ENCODE measurements around the gene ADAMTS13.

The ADAMTS13 gene

DNA sequence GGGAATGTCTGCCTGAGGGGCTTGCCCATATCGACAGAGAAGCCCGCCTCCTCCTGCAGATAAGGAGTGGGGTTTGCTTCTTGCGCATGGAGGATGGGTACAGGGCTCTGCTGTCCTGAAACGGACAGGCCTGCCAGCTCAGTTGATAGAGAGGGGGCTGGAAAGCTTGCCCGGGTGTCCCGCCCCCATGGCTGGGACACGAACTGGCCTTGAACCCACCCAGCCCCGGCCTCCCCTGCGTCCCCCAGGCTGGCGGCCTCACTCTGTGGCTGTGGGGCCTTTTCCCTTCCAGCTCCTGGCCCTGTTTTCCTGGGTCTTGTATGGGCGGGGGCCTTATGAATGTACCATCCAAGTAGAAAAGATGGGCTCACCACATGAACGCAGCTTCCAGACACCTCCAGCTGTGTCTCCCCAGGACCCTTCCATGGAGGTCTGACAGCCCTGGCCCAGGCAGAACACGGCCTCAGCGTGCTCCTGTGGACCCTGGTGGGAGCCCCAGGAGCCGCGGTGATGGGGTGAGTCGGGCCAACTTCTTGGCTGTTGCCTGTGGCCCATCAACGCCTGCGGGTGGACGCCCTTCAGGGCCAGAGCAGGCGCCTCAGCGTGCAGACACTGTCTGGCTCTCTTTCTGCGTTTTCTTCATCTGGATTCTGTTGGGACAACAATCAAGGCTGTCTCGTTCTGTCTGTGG, 72.6 kb downstream of the ADAMTS13 start:
- Mint-ChIP-seq H3K9me3 (no peaks in the 10 kb centered on the region), H3K4me3 (no peak overlapping the region), H3K27me3 (peaks cover 18% of the 10 kb centered on the region), H3K36me3 (no peaks in the 10 kb centered on the region), H3K4me1 (peaks cover 2% of the 10 kb centered on the region), H3K27ac (no peak overlapping the region)
- DNase-seq (ENCODE audit: low spot score in 2 of 2) = no peak
- no peak for ATAC-seq (ENCODE audit: low read depth)

DNA sequence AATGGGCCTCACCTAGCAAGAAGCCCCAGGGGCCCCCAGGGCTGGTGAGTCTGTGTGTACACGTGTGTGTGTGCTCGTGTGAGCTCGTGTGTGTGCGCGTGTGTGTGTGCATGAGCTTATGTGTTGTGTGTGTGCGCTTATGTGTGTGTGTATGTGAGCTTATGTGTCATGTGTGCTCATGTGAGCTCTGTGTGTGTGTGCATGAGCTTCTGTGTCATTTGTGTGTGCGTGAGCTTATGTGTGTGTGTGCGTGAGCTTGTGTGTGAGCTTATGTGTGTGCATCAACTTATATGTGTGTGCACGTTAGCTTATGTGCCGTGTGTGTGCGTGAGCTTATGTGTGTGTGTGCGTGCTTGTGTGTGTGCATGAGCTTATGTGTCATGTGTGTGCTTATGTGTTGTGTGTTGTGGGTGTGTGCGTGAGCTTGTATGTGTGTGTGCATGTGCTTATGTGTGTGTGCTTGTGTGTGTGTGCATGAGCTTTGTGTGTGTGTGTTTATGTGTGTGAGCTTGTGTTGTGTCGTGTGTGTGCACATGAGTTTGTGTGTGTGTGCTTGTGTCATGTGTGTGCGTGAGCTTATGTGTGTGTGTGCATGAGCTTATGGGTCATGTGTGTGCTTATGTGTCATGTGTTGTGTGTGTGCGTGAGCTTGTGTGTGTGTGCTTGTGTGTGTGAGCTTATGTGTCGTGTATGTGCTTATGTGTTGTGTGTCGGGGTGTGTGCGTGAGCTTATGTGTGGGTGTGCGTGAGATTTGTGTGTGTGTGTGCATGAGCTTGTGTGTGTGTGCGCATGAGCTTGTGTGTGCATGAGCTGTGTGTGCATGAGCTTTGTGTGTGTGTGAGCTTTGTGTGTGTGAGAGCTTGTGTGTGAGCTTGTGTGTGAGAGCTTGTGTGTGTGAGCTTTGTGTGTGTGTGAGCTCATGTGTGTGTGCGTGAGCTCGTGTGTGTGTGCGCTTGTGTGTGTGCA, 73.4 kb downstream of the ADAMTS13 start:
- H3K36me3 Mint-ChIP-seq = no peaks in the 10 kb centered on the region
- peaks cover 13% of the 10 kb centered on the region for H3K27me3 Mint-ChIP-seq
- H3K9me3 Mint-ChIP-seq = peaks cover under 1% of the 10 kb centered on the region
- peaks cover 2% of the 10 kb centered on the region for H3K4me1 Mint-ChIP-seq
- DNase-seq (ENCODE audit: low spot score in 2 of 2) (no peak), ATAC-seq (ENCODE audit: low read depth) (no peak)
- no peak overlapping the region for H3K4me3 Mint-ChIP-seq
- H3K27ac Mint-ChIP-seq = no peak overlapping the region

DNA sequence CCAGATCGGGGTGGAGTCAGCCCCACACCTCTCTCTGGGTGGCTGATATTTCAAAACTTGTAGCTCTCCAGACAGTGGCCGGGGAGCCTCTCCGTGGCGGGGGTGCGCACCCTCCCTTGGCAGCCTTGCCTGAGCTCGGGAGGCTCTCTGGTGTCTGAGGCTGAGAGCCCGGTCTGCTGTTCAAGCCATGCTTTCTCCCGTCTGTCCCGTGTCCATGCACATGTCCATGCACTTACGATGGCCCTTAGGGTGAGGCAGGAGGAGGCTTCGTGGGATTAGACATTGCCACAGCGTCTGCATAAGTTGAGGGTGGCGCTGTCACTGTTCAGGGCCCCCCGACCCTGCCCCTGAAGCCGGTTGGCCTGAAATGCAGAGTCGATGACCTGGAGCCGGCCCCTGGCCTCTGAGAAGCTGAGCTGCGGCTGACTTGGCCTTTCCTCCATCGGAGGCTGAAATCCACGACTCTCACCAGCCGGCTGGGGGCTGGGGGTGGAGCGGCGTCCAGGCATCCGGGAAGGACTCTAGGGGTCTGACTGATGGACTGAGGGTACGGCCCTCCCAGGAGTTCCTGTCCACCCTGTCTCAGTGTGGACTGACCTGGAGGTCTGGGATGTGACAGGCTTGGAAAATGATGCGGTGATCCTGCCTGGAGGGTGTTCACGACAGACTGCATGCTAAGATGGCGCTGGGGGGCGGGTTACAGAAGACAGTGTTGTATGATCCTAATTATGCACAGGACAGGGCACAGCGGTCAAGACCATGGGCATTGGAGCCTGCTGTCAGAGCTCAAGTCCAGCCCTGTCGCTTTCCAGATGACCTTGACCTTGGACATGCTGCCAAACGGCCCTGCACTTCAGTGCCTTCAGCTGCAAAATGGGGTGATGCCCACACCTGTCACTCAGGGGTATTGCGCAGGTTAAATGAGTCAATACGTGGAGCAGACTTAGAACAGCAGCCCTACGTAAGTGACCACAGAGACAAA, 75.0 kb downstream of the ADAMTS13 start:
- Mint-ChIP-seq H3K36me3 (peaks cover 4% of the 10 kb centered on the region), H3K4me1 (peaks cover 2% of the 10 kb centered on the region), H3K27ac (no peak overlapping the region), H3K4me3 (no peak overlapping the region), H3K9me3 (peaks cover 11% of the 10 kb centered on the region), H3K27me3 (peaks cover 14% of the 10 kb centered on the region)
- ATAC-seq (ENCODE audit: low read depth) = no peak
- no peak for DNase-seq (ENCODE audit: low spot score in 2 of 2)

DNA sequence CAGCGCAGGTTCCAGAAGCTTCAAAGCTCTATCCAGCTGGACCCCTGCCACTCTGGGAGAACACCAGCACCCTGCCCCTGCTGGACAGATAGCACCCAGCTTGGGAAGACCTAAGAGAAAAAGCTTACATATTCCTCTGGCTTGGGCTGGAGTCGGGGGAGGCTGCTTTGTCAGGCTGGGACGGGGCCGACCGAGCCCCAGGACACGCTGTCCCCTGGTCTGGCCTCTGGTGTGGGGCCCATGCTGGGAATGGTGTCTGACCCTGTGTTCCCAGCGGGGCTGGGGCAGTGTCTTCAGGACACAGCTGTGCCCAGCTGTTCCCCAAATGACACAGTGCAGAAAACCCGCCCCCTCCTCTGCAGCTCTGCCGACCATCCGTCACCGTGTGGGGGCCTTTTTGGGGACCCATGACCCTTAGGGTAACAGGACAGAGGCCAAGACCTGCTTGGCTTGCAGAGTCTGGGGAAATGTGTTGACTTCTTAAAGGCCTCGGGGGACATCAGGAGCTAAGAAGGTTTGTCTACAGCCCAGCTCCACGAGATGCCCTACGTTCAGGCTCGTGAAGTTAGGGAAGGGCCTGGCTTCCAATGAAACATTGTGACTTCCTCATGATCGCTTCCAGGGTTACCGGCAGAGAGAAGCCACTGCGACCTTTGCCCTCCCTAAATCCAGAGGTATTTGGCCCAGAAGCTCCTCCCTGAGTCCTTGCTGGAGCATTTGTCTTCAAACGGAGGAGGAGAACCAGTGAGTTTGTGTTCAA, 77.1 kb downstream of the ADAMTS13 start:
- no peak overlapping the region for H3K4me3 Mint-ChIP-seq
- H3K36me3 Mint-ChIP-seq = peaks cover 9% of the 10 kb centered on the region
- peaks cover 2% of the 10 kb centered on the region for H3K4me1 Mint-ChIP-seq
- ATAC-seq (ENCODE audit: low read depth) (no peak), DNase-seq (ENCODE audit: low spot score in 2 of 2) (no peak)
- H3K27ac Mint-ChIP-seq = no peak overlapping the region
- H3K27me3 Mint-ChIP-seq = peaks cover 16% of the 10 kb centered on the region
- H3K9me3 Mint-ChIP-seq = peaks cover 20% of the 10 kb centered on the region

DNA sequence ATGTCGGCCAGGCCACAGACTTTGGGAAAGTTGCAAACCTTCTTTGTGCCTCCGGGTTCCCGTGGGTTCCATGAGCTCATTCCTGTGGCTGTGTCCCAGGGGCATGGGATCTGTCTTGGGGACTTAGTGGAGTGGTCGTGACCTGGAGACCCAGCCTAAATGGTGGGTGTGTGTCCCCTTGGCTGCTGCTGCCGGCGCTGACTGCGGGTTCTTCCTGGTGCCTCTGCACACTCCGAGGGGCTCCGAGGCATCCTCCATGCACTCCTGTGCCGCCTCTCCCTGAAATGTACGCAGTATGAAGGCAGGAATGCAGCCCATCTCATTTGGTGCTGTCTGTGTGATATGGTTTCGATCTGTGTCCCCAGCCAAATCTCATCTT, 77.7 kb downstream of the ADAMTS13 start:
- Mint-ChIP-seq H3K36me3 (peaks cover 9% of the 10 kb centered on the region), H3K27me3 (peaks cover 16% of the 10 kb centered on the region), H3K4me3 (no peak overlapping the region), H3K9me3 (peaks cover 20% of the 10 kb centered on the region), H3K4me1 (peaks cover 2% of the 10 kb centered on the region), H3K27ac (no peak overlapping the region)
- DNase-seq (ENCODE audit: low spot score in 2 of 2) (no peak), ATAC-seq (ENCODE audit: low read depth) (no peak)

DNA sequence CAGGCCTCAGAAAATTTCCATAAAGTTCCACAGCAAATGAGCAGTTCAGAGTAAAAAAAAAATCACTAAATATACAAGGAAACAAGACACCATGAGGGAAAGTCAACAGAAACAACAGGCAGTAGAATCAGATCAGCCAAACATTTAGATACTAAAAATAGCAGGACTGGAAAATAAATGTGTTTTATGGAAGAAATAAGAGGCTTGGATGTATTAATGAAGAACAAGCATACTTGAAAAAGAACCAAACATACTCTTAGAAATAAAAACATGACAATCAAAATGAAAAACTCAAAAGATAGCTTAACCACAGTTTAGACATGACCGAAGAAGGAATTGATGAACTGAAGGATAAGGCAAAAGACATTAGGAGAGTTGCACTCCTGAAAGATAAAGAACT, 79.9 kb downstream of the ADAMTS13 start:
- ATAC-seq (ENCODE audit: low read depth) = no peak
- H3K4me3 Mint-ChIP-seq = no peak overlapping the region
- H3K4me1 Mint-ChIP-seq = peaks cover 2% of the 10 kb centered on the region
- peaks cover 20% of the 10 kb centered on the region for H3K9me3 Mint-ChIP-seq
- no peak for DNase-seq (ENCODE audit: low spot score in 2 of 2)
- H3K27ac Mint-ChIP-seq = no peak overlapping the region
- H3K27me3 Mint-ChIP-seq = peaks cover 17% of the 10 kb centered on the region
- peaks cover 9% of the 10 kb centered on the region for H3K36me3 Mint-ChIP-seq

DNA sequence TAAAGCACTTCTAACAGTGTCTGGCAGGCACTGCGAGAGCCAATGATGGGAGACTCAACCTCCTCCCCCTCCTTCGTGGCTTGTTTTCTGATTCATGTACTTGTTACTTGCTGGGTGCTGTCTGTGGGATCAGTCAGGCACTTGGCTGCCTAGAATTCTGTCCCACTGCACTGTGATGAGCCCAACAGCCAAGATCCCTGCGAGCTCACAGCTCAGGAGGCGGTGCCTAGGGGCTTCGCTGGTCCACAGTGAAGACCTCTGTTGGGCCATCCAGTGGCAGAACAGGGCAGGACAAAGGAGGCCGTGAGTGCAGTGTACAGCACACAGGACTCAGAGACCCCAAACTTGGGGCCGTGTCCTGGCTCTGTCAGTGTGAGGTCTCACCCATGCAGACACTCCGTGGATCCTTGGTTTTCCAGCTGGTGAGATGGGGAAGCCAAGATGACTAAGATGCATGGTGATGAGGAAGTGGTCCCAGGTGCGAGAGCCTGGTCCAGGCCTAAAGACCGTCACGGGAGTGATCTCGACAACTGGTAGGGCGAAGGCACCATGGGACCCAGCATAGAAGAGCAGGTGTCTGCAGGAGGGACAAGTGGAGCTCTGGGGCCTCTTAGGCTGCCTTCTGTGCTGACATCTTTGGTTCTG, 83.1 kb downstream of the ADAMTS13 start:
- ATAC-seq (ENCODE audit: low read depth) (no peak), DNase-seq (ENCODE audit: low spot score in 2 of 2) (no peak)
- Mint-ChIP-seq H3K27me3 (peaks cover 15% of the 10 kb centered on the region), H3K4me3 (no peak overlapping the region), H3K36me3 (peaks cover 9% of the 10 kb centered on the region), H3K27ac (no peak overlapping the region), H3K4me1 (no peaks in the 10 kb centered on the region), H3K9me3 (peaks cover 20% of the 10 kb centered on the region)

DNA sequence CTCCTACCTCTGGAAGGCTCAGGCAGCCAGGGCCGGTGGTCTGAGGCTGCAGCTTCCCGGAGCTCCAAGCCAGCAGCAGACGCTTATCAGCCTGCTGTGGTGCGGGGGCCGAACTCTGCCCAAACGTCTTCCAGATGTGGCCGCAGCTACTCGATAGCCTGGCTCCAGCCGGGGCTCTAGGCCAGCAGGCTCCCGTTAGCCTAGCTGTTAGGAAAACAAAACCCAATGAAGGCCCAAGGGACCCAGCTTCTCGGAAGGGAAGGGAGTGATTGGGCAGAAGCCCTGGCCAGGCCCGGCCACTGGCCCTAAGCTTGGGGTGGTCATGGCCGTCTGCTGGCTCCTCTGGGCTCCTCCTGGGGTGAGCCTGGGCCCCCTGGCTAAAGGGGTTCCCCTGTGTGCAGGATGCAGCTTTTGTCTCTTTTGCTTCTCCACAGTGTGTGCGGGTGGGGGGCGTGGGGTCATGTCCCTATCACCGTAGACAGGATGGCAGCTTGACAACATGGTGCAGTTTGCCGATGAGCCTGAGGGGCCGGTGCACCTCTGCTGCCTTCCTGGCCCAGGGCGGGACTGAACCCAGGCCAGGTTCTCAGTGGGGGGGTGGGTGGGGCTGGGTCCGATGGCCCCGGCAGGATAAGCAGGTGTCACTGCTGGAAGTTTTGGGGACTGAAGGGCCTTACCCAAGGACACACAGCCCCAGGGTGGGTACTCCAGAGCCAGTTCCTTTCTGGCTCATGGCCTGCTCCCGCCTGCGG, 83.9 kb downstream of the ADAMTS13 start:
- no peaks in the 10 kb centered on the region for H3K4me1 Mint-ChIP-seq
- H3K4me3 Mint-ChIP-seq = no peak overlapping the region
- peaks cover 17% of the 10 kb centered on the region for H3K9me3 Mint-ChIP-seq
- H3K27me3 Mint-ChIP-seq = peaks cover 12% of the 10 kb centered on the region
- ATAC-seq (ENCODE audit: low read depth) (no peak), DNase-seq (ENCODE audit: low spot score in 2 of 2) (no peak)
- H3K36me3 Mint-ChIP-seq = peaks cover 8% of the 10 kb centered on the region
- H3K27ac Mint-ChIP-seq = no peak overlapping the region

DNA sequence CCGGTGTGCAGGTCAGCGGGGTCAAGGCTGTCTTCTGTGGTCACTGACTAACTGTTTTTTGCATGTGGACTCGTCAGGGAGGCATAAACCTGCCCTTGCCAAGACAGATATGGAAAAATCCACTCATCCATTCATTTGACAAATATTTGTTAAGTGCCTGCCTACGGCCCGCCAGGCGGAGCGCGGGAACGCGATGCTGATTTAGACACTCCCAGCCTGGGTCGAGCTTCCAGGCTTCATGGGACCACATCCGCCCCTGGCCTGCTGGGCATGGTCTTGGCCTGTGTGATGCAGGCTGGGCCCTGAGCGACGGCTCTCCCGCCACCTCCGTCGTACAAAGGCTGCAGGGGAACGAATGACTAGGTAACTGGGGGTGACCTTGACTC, 84.5 kb downstream of the ADAMTS13 start:
- Mint-ChIP-seq H3K4me3 (no peak overlapping the region), H3K9me3 (peaks cover 12% of the 10 kb centered on the region), H3K36me3 (peaks cover 5% of the 10 kb centered on the region), H3K4me1 (no peaks in the 10 kb centered on the region), H3K27ac (no peak overlapping the region), H3K27me3 (peaks cover 12% of the 10 kb centered on the region)
- no peak for ATAC-seq (ENCODE audit: low read depth)
- no peak for DNase-seq (ENCODE audit: low spot score in 2 of 2)

DNA sequence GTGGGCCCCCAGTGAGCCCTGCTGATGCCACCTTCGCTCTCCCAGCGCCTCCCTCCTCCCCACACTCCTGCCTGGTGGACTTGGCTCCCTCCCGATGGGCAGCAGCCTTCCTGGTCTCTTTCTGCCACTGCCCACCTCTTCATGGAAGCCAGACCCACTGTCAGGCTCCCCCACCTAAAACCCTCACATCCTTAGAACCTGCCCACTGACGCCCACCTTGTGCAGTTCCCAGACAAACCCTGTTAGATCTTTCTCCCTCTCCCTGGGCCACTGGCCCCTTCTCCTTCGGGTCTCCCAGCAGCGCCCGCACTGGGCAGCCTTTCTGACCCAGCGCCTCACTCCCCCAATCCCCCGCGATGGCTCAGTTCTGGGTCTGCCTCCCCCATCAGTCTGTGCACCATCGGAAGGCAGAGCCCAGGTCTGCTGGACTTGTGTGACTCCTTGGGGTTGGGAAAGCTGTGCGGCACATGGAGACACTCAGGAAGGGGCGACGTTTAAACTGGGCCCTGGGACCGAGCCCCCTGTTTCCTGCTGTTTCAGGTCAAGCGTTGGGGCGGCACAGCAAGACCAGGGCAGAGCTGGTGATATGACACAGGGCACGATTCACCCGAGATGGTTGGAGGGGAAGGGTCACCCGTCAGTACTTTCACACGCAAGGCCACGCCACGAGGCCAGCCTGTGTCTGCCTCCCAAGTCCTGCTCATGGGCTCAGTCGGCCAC, 85.2 kb downstream of the ADAMTS13 start:
- no peak for ATAC-seq (ENCODE audit: low read depth)

DNA sequence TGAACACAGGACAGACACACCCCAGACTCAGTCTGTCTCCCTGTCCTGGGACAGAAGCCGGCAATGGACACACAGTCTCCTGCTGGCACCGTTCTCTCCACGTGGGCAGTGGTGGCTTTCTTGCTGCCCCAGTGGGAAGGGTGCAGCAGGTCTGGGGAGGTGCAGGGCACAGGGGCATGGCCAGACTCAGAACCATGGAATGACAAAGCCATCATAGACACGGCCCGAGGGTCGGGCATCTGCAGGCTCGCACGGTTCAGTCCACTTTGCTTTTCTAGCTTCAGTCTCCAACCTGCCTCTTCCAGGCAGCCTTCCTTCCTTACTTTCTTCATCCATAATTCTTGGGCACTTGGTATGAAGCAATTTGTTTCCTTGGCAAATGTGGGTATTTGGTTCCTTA, 85.9 kb downstream of the ADAMTS13 start:
- Mint-ChIP-seq H3K27me3 (peaks cover 9% of the 10 kb centered on the region), H3K9me3 (peaks cover 3% of the 10 kb centered on the region), H3K27ac (no peak overlapping the region), H3K4me1 (no peaks in the 10 kb centered on the region), H3K4me3 (no peak overlapping the region), H3K36me3 (no peaks in the 10 kb centered on the region)
- ATAC-seq (ENCODE audit: low read depth) (no peak), DNase-seq (ENCODE audit: low spot score in 2 of 2) (no peak)

More for the DNA sequence above, 85.2 kb downstream of the ADAMTS13 start:
- Mint-ChIP-seq H3K9me3 (peaks cover 7% of the 10 kb centered on the region), H3K4me1 (no peaks in the 10 kb centered on the region), H3K36me3 (peaks cover 3% of the 10 kb centered on the region), H3K27ac (no peak overlapping the region), H3K4me3 (no peak overlapping the region), H3K27me3 (peaks cover 11% of the 10 kb centered on the region)
- DNase-seq (ENCODE audit: low spot score in 2 of 2) = no peak
